NCI-H1105 treated with DMSO at 0.1 percent for 48 hours (cell line): ENCODE results near the gene CGNL1.

Experiments used
- DNase-seq: peaks from one replicate; lab custom pipeline; 2025; lab: John Stamatoyannopoulos, UW

Gene CGNL1

GRCh38 chr15:57456559-57456958 lies 80.3 kb downstream of the CGNL1 start:
- DNase-seq: no peak

DNA sequence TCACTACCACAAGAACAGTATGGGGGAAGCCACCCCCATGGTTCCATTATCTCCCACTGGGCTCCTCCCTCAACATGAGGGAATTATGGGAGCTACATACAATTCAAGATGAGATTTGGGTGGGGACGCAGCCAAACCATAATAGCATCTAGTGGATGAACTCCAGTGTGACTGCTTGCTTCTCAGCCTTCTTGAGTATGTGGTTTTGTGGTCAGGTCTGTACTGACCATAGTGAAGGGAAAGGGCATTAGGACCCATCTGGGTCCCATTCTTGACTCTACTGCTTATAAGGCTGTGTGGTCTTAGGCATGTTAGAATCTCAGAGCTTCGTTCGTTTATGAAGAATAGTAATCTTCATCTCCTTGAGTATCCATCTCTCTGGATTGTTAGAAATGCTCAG lies 81.4 kb downstream of the CGNL1 start:
- no peak for DNase-seq

GRCh38 chr15:57458356-57458781 lies 82.1 kb downstream of the CGNL1 start:
- no peak for DNase-seq

- DNase-seq: peak; percentile 70
Observed at GRCh38 chr15:57460208-57460816, 84.0 kb downstream of the CGNL1 start.

GRCh38 chr15:57461541-57461940 lies 85.2 kb downstream of the CGNL1 start:
- no peak for DNase-seq

DNA sequence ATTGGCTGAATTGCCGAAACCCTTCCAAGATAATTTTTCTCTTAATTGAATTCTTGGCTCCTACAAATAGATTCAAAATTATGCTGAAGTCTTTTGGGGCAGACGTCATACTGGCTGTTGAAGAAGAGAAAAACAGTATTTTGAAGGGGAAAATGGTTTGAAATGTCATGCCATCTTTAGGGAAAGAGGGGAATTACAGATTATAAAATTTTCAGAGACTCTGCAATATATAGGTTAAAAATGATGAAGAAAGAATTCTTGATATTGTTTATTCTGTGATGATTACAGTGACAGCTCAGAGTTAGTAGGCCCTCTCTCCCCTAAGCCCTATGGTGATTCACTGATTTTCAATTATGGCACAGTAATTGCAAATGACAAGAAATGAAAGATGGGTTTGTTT lies 86.1 kb downstream of the CGNL1 start:
- DNase-seq: peak; percentile 31

DNA sequence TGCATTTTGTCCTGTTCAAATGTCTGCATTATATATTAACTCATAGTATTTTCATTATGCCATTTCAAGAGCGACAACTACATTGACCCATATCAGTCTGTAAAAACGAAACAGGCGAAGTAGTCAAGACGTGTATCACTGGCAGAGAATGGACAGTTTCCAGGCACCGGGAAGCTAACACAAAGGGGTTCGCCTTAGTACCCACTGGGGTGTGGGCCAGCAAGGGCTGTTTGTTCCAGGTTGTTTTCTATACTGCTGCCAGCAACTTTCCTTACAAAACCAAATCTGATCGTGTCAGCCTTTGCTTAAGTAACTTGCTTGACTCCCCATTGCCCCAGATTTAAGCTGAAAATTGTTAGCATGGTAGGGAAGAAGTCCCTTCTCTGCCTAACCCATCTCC lies 87.1 kb downstream of the CGNL1 start:
- no peak for DNase-seq

GRCh38 chr15:57464480-57464879 lies 88.2 kb downstream of the CGNL1 start:
- no peak for DNase-seq

- DNase-seq: no peak
Observed at GRCh38 chr15:57468486-57468885, 92.2 kb downstream of the CGNL1 start.

DNA sequence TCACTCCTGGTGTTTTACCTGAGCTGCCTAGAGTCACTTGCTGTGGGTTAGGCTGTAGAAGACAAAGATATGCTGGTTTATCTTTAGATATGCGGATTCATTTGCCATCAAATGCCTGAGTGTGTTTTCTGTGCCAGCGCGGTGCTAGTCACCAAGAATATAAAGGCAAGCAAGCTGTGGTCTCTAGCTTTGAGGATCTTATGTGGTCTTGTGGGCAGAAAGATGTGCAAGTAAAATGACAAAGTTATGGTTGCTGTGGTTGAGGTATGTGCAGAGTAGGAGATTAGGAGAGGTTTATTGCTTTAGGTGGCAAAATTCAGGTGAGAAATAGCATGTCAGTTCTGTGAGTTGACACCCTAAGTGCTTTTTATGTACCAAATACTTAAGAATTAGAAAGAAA lies 94.2 kb downstream of the CGNL1 start:
- no peak for DNase-seq

DNA sequence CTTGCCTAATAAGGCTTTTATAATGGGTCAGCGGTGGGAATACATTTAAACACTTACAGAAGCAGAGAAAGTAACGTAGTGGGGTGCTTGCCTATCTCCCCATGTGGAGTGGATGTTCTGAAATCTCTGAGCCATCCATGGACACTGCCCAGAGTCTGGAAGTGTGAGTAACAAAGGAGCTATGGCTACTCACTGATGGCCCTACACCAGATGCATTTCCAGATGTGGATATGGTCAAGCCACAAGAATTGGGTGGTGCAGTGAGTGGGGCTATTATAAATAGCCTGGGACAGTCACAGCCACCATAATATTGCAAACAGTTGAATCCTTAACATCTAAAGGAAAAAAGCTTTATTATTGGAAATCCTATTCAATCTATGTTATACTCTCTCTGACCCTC lies 96.6 kb downstream of the CGNL1 start:
- DNase-seq: no peak

DNA sequence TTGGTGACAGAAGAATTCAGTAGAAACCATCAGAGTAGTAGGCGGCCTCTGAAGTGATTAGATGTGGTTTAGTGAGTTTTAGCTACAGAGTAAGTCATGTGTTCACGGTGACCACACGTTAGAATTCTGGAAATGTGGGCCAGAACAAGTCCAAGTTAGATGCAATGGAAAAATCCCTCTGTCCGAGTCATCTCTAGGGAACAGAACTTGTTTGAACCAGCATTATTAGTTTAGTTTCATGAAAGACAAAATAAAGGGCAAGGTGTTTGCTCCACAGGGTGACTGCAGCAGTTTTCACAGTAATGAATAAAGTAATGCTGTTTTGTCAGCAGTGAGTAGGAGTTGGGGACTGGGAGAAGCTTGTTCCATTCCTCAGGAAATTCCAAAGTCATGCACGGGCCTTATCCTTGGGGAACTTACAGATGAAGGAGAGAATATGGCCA lies 100.2 kb downstream of the CGNL1 start:
- no peak for DNase-seq

- DNase-seq: no peak
Observed at GRCh38 chr15:57477736-57478522, 101.6 kb downstream of the CGNL1 start.

DNA sequence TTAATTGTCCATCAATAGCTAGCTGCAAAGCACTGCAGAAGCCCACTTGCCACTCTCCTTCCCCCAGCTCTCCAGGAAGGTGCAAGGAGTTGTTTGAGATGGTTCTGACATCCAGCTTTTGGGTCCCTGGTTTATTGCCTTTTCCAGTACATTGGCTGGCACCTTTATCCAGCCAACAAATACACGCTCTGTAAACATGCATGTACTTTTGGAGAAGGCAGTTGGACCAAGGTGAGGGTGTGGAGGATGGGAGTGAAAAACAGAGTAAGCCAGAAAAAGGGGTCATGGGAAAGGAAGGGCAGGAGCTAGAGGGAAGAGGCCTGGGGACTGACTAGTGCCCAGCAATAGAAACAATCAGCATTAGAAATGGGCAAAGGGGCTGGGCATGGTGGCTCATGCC lies 102.7 kb downstream of the CGNL1 start:
- no peak for DNase-seq

- no peak for DNase-seq
Observed at GRCh38 chr15:57481038-57481705, 104.9 kb downstream of the CGNL1 start.

DNA sequence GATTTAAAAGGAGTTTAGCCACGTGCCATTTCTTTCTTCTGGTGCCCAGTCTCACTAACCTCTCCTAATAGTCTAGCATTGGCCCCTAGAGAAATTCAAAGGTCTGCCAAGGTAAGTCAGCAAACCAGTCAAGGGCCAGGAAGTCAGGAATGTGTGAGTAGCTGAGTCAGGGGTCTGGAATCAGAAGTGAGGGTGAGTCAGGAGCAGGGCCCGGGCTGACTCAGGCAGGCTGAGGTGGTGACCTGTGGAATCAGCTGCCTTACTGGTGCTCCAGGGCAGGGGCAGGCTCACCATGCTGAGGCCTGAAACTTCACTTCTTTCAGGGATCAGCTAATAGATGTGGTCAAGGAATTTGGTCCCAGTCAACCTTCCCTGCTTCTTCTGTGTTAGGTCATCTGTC lies 109.6 kb downstream of the CGNL1 start:
- no peak for DNase-seq

- no peak for DNase-seq
Observed at GRCh38 chr15:57486833-57487232, 110.5 kb downstream of the CGNL1 start.

- no peak for DNase-seq
Observed at GRCh38 chr15:57489122-57489521, 112.8 kb downstream of the CGNL1 start.

- DNase-seq: no peak
Observed at GRCh38 chr15:57493351-57493750, 117.0 kb downstream of the CGNL1 start.

GRCh38 chr15:57494581-57494980 lies 118.3 kb downstream of the CGNL1 start:
- no peak for DNase-seq

GRCh38 chr15:57495041-57495440 lies 118.7 kb downstream of the CGNL1 start:
- DNase-seq: no peak

DNA sequence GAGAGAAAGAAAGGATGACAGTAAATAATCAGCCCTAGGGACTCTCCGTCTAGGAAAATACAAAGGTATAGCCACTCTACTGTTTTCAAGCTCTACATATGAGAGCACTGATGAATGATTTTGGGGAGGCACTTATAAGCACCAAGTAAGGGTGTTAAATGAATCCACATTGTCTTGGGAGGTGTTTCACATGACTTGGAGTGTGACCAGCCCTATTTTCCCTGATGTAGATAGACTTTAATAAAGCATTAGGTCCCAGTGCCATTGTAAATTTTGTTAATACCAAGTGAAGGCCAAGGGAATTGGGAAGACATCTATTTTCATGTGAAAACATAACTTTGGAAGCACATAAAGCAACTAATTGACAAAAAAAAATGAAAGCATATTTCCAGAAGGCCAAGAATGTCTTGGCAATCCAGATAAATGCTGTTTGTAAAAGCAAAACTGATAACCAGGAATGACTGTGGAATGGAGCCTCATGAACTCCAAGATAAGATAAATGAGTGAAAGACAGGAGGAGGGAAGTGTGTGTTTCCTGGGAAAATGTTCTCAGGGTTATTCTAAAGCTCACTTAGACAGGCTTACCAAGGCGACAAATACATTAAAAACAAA lies 119.4 kb downstream of the CGNL1 start:
- no peak for DNase-seq

DNA sequence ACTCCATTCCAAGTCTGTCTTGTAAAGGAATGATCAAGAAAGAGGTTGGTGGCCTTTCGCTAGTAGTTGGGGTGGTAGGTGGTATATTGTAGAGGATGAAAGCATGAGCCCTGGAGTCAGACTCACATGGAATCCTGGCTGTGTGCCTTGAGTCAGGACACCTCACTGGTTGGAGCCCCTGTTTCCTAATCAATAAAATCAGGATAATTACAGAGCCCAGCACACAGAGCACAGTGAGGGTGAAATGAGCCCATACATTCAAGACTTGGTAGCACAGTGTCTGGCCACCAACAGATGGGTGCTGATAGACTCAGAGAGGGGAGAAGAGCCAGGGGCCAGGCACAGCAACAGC lies 120.3 kb downstream of the CGNL1 start:
- no peak for DNase-seq
